ENCODE results near the gene SMARCAL1. TPM values are rescaled to one million over a fixed set of nuclear protein-coding genes. Genes with fewer than 3 reads are reported as not detected.

The SMARCAL1 gene
- total RNA-seq, 1 donor = 20.3 TPM

DNA sequence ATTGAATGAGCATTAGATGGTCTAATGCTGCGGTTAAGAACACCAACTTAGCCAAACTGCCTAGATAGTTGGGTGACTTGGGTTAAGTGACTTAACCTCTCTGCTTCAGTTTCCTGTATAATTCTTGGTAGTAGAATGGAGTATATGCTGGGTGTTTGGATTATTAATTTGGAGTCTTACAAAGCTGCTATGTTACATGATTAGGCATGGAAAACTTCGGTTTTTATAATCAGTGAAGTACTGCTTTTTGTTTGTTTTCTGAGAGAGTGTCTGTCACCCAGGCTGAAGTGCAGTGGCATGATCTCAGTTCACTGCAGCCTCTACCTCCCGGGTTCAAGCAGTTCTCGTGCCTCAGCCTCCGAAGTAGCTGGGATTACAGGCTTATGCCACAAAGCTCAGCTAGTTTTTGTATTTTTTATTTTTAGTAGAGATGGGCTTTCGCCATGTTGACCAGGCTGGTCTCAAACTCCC lies 90.9 kb downstream of the SMARCAL1 start:
- TF ChIP-seq, protein P1, sequence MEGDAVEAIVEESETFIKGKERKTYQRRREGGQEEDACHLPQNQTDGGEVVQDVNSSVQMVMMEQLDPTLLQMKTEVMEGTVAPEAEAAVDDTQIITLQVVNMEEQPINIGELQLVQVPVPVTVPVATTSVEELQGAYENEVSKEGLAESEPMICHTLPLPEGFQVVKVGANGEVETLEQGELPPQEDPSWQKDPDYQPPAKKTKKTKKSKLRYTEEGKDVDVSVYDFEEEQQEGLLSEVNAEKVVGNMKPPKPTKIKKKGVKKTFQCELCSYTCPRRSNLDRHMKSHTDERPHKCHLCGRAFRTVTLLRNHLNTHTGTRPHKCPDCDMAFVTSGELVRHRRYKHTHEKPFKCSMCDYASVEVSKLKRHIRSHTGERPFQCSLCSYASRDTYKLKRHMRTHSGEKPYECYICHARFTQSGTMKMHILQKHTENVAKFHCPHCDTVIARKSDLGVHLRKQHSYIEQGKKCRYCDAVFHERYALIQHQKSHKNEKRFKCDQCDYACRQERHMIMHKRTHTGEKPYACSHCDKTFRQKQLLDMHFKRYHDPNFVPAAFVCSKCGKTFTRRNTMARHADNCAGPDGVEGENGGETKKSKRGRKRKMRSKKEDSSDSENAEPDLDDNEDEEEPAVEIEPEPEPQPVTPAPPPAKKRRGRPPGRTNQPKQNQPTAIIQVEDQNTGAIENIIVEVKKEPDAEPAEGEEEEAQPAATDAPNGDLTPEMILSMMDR (IDR thresholded peaks at IDR 0.05; ENCODE audit: insufficient read depth, low read depth, low read length) = no peak

DNA sequence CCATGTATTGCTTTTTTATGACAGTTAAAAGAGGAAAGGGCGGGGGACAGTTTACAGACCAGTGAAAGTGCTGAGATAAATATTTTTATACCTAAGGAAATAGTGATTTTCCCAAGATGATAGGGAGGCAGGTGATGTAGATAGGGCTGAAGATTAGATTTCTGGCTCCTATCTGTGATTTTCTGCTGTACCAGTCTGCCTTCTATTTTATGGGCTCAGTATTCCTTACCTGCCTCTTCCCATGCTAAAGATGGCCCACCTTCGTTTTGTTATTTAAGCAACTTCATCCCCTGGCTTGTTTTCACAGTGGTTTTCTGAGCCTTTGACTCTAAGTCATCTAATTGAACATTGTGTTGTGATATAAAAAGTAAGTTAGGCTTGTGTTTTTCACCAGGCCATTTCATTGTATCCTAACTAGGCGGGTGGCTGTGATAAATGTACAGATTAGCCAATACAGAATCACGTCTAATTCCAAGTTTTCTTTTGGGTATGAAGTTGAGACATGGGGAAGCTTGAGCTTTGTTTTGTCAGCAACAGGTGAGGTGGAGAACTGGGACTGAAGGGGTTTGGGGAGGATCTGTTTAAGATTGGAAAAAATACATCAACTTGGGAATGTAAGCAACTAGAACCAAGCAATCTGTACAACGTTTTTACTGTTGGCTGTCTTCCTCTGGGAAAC lies 91.6 kb downstream of the SMARCAL1 start:
- TF ChIP-seq, protein P1 (IDR thresholded peaks at IDR 0.05; ENCODE audit: insufficient read depth, low read depth, low read length) = no peak
- no peak for DNase-seq (ENCODE audit: low read depth)
- H3K4me3 ChIP-seq (ENCODE audit: low read depth, low read length) = no peak overlapping the region

More for the DNA sequence above, 90.9 kb downstream of the SMARCAL1 start:
- H3K4me3 ChIP-seq (ENCODE audit: low read depth, low read length) = no peak overlapping the region
- no peak for DNase-seq (ENCODE audit: low read depth)

DNA sequence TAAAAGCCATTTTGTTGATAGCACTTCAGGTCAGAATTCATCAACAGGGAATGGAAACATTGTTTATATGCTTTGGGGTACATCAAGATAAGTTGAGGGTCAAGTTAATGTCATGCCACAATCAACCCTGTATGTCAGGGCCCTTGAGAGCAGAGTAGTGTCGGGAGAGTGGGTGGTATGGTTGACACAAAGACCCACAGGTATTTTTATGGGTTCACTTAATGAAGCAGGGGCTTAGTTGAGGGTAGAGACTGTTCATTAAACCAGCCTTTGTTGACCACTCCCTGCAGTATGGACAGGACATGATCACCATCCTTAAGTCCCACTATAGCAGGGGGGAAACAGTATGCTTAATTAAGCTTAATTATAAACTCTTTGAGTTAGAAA lies 92.1 kb downstream of the SMARCAL1 start:
- no peak overlapping the region for H3K4me3 ChIP-seq (ENCODE audit: low read depth, low read length)
- TF ChIP-seq, protein P1 (IDR thresholded peaks at IDR 0.05; ENCODE audit: insufficient read depth, low read depth, low read length) = no peak
- no peak for DNase-seq (ENCODE audit: low read depth)

DNA sequence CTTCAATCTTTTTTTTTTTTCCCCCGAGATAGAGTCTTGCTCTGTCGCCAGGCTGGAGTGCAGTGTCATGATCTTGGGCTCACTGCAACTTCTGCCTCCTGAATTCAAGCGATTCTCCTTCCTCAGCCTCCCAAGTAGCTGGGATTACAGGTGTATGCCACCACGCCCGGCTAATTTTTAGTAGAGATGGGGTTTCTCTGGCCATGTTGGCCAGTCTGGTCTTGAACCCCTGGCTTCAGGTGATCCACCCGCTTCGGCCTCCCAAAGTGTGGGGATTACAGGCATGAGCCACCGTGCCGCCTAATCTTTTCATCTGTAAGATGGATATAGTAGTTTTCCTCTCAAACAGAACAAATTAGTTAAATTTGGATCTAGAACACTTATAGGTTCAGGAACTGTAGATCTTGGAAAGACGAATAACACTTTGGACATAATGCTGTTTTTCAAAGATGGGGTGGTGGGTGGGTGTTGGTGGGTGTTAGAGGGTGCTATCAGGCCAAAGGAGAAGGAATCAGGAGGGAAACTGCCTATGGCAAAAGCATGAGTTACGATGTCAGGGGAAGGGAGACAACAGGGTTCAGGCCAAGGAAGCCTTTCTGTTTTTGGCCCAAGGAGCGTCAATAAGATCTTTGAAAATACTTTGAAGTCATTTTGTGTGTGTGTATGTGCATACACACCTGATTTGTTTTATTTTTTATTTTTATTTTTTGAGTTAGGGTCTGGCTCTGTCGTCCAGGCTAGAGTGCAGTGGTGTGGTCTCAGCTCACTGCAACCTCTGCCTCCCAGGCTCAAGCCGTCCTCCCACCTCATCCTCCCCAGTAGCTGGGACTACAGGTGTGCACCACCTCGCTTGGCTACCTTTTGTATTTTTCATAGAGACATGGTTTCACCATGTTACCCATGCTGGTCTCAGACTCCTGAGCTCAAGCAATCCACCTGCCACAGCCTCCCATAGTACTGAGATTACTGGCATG lies 93.1 kb downstream of the SMARCAL1 start:
- no peak for DNase-seq (ENCODE audit: low read depth)
- no peak overlapping the region for H3K4me3 ChIP-seq (ENCODE audit: low read depth, low read length)
- TF ChIP-seq, protein P1 (IDR thresholded peaks at IDR 0.05; ENCODE audit: insufficient read depth, low read depth, low read length) = no peak

DNA sequence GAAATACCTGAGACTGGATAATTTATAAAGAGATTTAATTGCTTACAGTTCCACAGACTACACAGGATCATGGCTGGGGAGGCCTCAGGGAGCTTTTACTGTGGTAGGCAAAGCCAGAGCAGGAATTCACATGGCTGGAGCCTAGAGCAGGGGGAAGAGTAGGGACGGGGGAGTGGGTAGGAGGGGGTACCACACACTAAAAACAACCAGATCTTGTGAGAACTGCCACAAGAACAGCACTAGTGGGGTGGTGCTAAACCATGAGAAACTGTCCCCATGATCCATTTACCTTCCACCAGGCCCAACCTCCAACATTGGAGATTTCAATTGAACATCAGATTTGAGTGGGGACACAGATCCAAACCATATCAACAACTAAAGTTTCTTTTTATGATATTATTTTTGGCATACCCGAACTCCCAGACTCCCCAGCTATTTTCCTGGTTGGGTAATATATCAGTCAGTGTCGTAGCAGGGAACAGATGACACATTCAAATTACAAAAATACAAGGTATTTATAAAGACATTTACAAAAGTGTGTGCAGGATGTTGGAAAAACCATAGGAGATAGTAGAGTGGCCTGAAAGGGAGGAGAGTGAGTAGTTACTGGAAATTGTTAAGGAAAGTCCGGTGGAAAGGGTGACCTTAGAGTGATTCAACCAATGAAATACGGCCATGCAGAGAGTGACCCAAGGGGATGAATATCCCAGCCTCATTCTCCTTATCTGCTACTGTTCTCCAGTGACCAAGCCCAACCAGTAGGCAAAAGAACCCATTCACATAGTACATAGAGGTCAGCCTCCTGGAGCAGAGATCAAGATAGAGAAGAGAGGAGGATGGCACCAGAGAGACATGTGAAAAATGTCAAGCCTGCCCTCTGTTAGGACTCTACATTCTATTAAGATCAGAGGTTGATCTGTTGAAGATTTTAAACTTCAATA lies 95.2 kb downstream of the SMARCAL1 start:
- TF ChIP-seq, protein P1 (IDR thresholded peaks at IDR 0.05; ENCODE audit: insufficient read depth, low read depth, low read length) = no peak
- no peak overlapping the region for H3K4me3 ChIP-seq (ENCODE audit: low read depth, low read length)
- no peak for DNase-seq (ENCODE audit: low read depth)

DNA sequence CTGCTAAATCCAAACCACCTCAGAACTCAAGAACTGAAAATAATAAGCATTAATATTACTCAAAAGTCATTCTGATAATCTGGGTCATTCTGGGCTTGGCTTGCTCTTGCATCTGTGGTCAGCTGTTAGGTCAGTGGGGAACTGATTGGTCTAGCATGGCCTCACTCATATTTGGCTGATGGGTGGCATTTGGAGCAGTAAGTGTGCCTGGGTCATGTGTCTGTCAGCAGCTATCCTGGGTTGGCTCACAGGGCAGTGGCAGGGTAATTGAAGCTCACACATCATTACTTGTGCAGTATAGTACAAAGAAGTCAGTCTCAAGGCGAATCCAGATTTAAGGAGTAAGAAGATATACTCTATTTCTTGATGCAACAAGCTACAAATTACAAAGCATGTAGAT lies 95.9 kb downstream of the SMARCAL1 start:
- no peak for DNase-seq (ENCODE audit: low read depth)
- TF ChIP-seq, protein P1 (IDR thresholded peaks at IDR 0.05; ENCODE audit: insufficient read depth, low read depth, low read length) = no peak
- H3K4me3 ChIP-seq (ENCODE audit: low read depth, low read length) = no peak overlapping the region

Data from fibroblast of villous mesenchyme (primary cell).